Uterus (tissue), 2 donors: ENCODE results near the gene GALNT18.

Experiments
- CTCF ChIP-seq, 4 experiments: fragments of 200-600 bp in 2 of 4; fragments of 450-650 bp in 2 of 4; sonication (generic) in 2 of 4; IDR thresholded peaks; one replicate each; pipeline ENCODE4 v1.5.1; 2016 to 2019; ENCODE audit warnings: antibody characterized with exemption in 4 of 4, mild to moderate bottlenecking in 2 of 4, moderate library complexity in 1 of 4
- POLR2A ChIP-seq, 2 donors: fragments of 450-650 bp; IDR thresholded peaks; one replicate each; pipeline ENCODE4 v1.6.1; 2016; ENCODE audit warnings: antibody characterized with exemption in 2 of 2, mild to moderate bottlenecking in 1 of 2, moderate library complexity in 1 of 2

GRCh38 chr11:11281626-11282025 is 340.2 kb downstream of the GALNT18 start:
- TF ChIP-seq CTCF (IDR thresholded peaks at IDR 0.05) (no peak), POLR2A (IDR thresholded peaks at IDR 0.05) (no peak)
